Measurements from ENCODE around the gene SRXN1. TPM values are rescaled to one million over a fixed set of nuclear protein-coding genes. Genes with fewer than 3 reads are reported as not detected.

Gene SRXN1
- 91.5 and 92.3 TPM in 2 replicates for total RNA-seq

GRCh38 chr20:653110-653589, at the start of gene SRXN1:
SRXN1 (minus strand) TSS chr20:653200; CDS start chr20:653185, 15 bp downstream.

GRCh38 chr20:675453-676314, 22.7 kb upstream of the SRXN1 start, which contains the start of gene SCRT2:
SCRT2 (minus strand) TSS chr20:675802; CDS start chr20:675601, 201 bp downstream.

GRCh38 chr20:610130-611046, 42.6 kb downstream of the SRXN1 start, which contains the start of gene TCF15:
TCF15 (minus strand) TSS chr20:610309; CDS start chr20:610237, 72 bp downstream.

Other genes with a start within 250 kb of the SRXN1 start
- 190 and 417 TPM in 2 replicates for gene RBCK1, start 244.9 kb downstream of the SRXN1 start, total RNA-seq
- 21.2 and 31.8 TPM in 2 replicates for gene TBC1D20, start 190.7 kb downstream of the SRXN1 start, total RNA-seq
- 84.4 and 133 TPM in 2 replicates for gene CSNK2A1, start 109.4 kb downstream of the SRXN1 start, total RNA-seq
- gene TCF15, start 42.9 kb downstream of the SRXN1 start, total RNA-seq, result not detected in 2 replicates
- not detected in 2 replicates for gene SCRT2, start 22.6 kb upstream of the SRXN1 start, total RNA-seq
- gene SLC52A3, start 115.3 kb upstream of the SRXN1 start, total RNA-seq, result not detected in 2 replicates
- 28.4 and 32.0 TPM in 2 replicates for gene FAM110A, start 180.5 kb upstream of the SRXN1 start, total RNA-seq